ENCODE data around the gene CX3CR1.

DNA sequence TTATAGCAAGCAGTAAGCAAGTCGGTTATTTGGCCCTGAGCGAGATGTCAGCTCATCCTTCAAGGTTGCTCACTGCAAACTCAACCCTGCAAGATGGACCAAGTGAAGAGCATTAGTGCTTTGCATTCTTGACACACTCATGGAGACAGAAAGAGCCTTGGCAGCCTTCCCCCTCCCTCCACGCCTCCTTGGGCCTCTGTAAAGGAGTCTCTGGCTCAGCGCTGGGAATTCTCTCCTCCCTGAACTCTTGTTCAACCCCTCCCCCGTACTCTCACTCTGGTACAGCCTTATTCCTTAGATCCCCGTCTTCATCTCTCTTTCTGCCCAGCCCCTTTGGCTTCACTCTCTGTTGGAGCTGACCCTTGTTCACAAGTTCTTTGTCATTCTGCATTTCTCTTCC, 2.2 kb upstream of the CX3CR1 start:
- TF ChIP-seq, protein P1, sequence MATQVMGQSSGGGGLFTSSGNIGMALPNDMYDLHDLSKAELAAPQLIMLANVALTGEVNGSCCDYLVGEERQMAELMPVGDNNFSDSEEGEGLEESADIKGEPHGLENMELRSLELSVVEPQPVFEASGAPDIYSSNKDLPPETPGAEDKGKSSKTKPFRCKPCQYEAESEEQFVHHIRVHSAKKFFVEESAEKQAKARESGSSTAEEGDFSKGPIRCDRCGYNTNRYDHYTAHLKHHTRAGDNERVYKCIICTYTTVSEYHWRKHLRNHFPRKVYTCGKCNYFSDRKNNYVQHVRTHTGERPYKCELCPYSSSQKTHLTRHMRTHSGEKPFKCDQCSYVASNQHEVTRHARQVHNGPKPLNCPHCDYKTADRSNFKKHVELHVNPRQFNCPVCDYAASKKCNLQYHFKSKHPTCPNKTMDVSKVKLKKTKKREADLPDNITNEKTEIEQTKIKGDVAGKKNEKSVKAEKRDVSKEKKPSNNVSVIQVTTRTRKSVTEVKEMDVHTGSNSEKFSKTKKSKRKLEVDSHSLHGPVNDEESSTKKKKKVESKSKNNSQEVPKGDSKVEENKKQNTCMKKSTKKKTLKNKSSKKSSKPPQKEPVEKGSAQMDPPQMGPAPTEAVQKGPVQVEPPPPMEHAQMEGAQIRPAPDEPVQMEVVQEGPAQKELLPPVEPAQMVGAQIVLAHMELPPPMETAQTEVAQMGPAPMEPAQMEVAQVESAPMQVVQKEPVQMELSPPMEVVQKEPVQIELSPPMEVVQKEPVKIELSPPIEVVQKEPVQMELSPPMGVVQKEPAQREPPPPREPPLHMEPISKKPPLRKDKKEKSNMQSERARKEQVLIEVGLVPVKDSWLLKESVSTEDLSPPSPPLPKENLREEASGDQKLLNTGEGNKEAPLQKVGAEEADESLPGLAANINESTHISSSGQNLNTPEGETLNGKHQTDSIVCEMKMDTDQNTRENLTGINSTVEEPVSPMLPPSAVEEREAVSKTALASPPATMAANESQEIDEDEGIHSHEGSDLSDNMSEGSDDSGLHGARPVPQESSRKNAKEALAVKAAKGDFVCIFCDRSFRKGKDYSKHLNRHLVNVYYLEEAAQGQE (IDR thresholded peaks at IDR 0.05; ENCODE audit: insufficient read depth in 1 of 2, low read depth in 2 of 2, low read length in 2 of 2): no peak
- no peak for TF ChIP-seq POLR2AphosphoS5 (IDR thresholded peaks at IDR 0.05; ENCODE audit: low read depth, low read length)

All from PFSK-1 (cell line).